ENCODE measurements around the gene FNDC8. TPM values are rescaled to one million over a fixed set of nuclear protein-coding genes. Genes with fewer than 3 reads are reported as not detected.

Gene FNDC8
- total and polyA plus RNA-seq, 9 of the 15 experiments (the other 6 are each of a cell fraction or from before 2014, with no cell fraction given), result 0.04 TPM; not detected in 8

GRCh38 chr17:35155246-35155645, 33.8 kb downstream of the FNDC8 start:
- ChIA-PET POLR2A (interaction anchor here (0.6 kb wide), 1 partner anchor 477 kb away, joined by 3 read pairs; no protein-coding TSS in a partner anchor), CTCF (ENCODE audit: low intra/inter-chr PET ratio) (no interaction called here)
- no TSS peak for BruUV-seq (replicated peaks)

More at GRCh38 chr17:35155246-35155645, 33.8 kb downstream of the FNDC8 start:
- DNase-seq (ENCODE audit: extremely low read depth in 1 of 4, low spot score in 3 of 4) (no peak), FAIRE-seq (no peak), ATAC-seq (no peak)
- TF ChIP-seq ZBTB33 (CRISPR knock-in tag; IDR thresholded peaks at IDR 0.05), result no peak
- no peak for TF ChIP-seq SP1 (CRISPR knock-in tag; IDR thresholded peaks at IDR 0.05)
- no peak for TF ChIP-seq ZNF584 (CRISPR knock-in tag; IDR thresholded peaks at IDR 0.05; ENCODE audit: low read depth)
- no peak for TF ChIP-seq NR2C1 (IDR thresholded peaks at IDR 0.05)
- no peak for TF ChIP-seq NR2C1 (tag; IDR thresholded peaks at IDR 0.05)
- no peak for TF ChIP-seq ZNF512 (tag; IDR thresholded peaks at IDR 0.05)
- TF ChIP-seq CREBBP (IDR thresholded peaks at IDR 0.05; ENCODE audit: low read depth, low read length), result no peak
- no peak for TF ChIP-seq NFE2 (IDR thresholded peaks at IDR 0.05; ENCODE audit: low read depth)
- no peak for TF ChIP-seq ZNF184 (CRISPR knock-in tag; IDR thresholded peaks at IDR 0.05)
- TF ChIP-seq SIX5 (IDR thresholded peaks at IDR 0.05; ENCODE audit: borderline replicate concordance in 1 of 2, insufficient read depth in 1 of 2, low read depth in 1 of 2, low read length in 2 of 2), result no peak
- no peak for TF ChIP-seq ZNF311 (CRISPR knock-in tag; IDR thresholded peaks at IDR 0.05)
- no peak for TF ChIP-seq HNRNPUL1 (IDR thresholded peaks at IDR 0.05; ENCODE audit: low read length)
- TF ChIP-seq ZKSCAN3 (CRISPR knock-in tag; IDR thresholded peaks at IDR 0.05), result no peak
- no peak for TF ChIP-seq SRSF1 (IDR thresholded peaks at IDR 0.05; ENCODE audit: low read depth, low read length)
- H3K36me3 ChIP-seq (ENCODE audit: control insufficient read depth, insufficient read depth, low read length), result no peaks in the 10 kb centered on the region
- H4K20me1 ChIP-seq (replicated peaks; ENCODE audit: control insufficient read depth, insufficient read depth, low read length), result 0 out of 2 replicates have a peak, but pooled peaks cover 4% of the 10 kb centered on the region
- intact Hi-C loops (cut with micrococcal nuclease), result no loop called here
- H2AFZ ChIP-seq (ENCODE audit: low read depth, low read length), result no peak overlapping the region
- no peak overlapping the region for H3K27ac ChIP-seq (ENCODE audit: extremely low read depth, low read depth, low read length)
- H3K9me1 ChIP-seq (ENCODE audit: control insufficient read depth, insufficient read depth, low read length), result no peaks in the 10 kb centered on the region
- no peaks in the 10 kb centered on the region for H3K79me2 ChIP-seq (ENCODE audit: control insufficient read depth, insufficient read depth, low read length)
- no peaks in the 10 kb centered on the region for H3K9me3 ChIP-seq (replicated peaks; ENCODE audit: control insufficient read depth, insufficient read depth, low read depth, low read length)
- H3K4me2 ChIP-seq (ENCODE audit: insufficient read depth, low read length), result no peak overlapping the region
- in situ Hi-C loops (cut with MboI), result no loop called here
- no peak overlapping the region for H3K4me3 ChIP-seq
- no peak overlapping the region for H3K9ac ChIP-seq (ENCODE audit: insufficient read depth in 1 of 2, low read depth in 2 of 2, low read length in 2 of 2)
- peaks cover 36 to 44% of the 10 kb centered on the region in 2 experiments for H3K27me3 ChIP-seq (ENCODE audit: control insufficient read depth in 2 of 2, insufficient read depth in 2 of 2, low read length in 2 of 2)
- 1% methylated on average over 7 of the region's 7 CpGs for WGBS (ENCODE audit: insufficient coverage, low coverage, missing lambda C conversion rate)
- no peaks in the 10 kb centered on the region for H3K4me1 ChIP-seq (replicated peaks in 1 of 2; ENCODE audit: control insufficient read depth in 2 of 2, insufficient read depth in 2 of 2, low read length in 2 of 2)
